Stimulated activated memory B cell treated with anti-CD40 and anti-IgM and Interleukin-4, amounts not matched to agents 10 μg/mL and 1 μg/mL and 100 μg/mL, for 72 hours (primary cell): ENCODE data around the gene FYB2.

Experiments
- ATAC-seq: fragments of 150-1000 bp; cut with Tn5 transposase; 2 replicates; pipeline ENCODE4 v1.10.0; 2021
- H3K27ac Mint-ChIP-seq: one replicate; pipeline ENCODE4 v1.8.0; 2022; ENCODE audit warnings: mild to moderate bottlenecking, mixed read lengths
- H3K27me3 Mint-ChIP-seq: one replicate; pipeline ENCODE4 v1.8.0; 2022; ENCODE audit warnings: mixed read lengths
- H3K36me3 Mint-ChIP-seq: one replicate; pipeline ENCODE4 v1.8.0; 2022; ENCODE audit warnings: mixed read lengths
- H3K4me1 Mint-ChIP-seq: one replicate; pipeline ENCODE4 v1.8.0; 2022; ENCODE audit warnings: mixed read lengths
- H3K4me3 Mint-ChIP-seq: one replicate; pipeline ENCODE4 v1.8.0; 2022; ENCODE audit warnings: mild to moderate bottlenecking, moderate library complexity, mixed read lengths
- H3K9me3 Mint-ChIP-seq: one replicate; pipeline ENCODE4 v1.8.0; 2022; ENCODE audit warnings: mixed read lengths

Gene FYB2

DNA sequence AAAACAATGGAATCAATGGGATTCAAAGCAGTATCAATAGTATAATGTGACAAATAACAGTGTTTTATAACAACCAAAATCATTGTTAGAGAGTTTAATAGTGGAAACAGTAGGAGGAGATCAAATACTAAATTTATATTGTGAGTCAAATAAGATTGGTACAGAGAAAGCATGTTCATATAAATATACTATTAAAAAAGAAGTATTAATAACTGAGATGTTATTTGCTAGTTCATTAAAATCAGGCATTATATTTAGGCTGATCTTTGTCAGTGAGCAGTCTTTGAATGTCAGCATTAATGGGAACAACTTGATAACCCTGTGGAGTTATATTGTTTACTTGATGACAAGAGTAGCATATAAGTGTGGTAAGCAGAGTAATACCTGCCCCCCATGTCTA, 143.4 kb downstream of the FYB2 start:
- Mint-ChIP-seq H3K9me3 (peaks cover 3% of the 10 kb centered on the region), H3K4me3 (no peak overlapping the region), H3K27ac (no peak overlapping the region), H3K4me1 (no peaks in the 10 kb centered on the region), H3K27me3 (no peaks in the 10 kb centered on the region), H3K36me3 (no peaks in the 10 kb centered on the region)
- no peak for ATAC-seq

DNA sequence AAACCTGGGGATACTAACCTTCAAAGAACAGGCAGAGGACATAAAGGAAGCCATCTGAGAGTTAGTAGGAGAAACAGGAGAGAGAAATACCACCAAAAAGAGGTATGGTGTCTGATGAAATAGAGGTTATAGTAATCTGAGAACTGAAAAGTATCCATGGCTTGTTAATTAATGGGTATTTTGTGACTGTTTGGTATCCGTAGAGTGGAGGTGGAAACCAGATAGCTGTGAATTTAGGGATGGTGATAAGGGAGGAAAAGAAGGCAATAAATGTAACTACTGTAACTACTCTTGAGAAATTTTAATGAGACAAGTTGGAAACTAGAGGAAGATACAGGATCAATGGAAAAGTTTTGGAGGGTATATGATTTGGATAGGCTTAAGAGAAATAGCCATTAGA, 146.6 kb downstream of the FYB2 start:
- H3K36me3 Mint-ChIP-seq, result no peaks in the 10 kb centered on the region
- H3K4me3 Mint-ChIP-seq, result no peak overlapping the region
- no peaks in the 10 kb centered on the region for H3K4me1 Mint-ChIP-seq
- no peak for ATAC-seq
- H3K27me3 Mint-ChIP-seq, result no peaks in the 10 kb centered on the region
- H3K9me3 Mint-ChIP-seq, result no peaks in the 10 kb centered on the region
- H3K27ac Mint-ChIP-seq, result no peak overlapping the region

DNA sequence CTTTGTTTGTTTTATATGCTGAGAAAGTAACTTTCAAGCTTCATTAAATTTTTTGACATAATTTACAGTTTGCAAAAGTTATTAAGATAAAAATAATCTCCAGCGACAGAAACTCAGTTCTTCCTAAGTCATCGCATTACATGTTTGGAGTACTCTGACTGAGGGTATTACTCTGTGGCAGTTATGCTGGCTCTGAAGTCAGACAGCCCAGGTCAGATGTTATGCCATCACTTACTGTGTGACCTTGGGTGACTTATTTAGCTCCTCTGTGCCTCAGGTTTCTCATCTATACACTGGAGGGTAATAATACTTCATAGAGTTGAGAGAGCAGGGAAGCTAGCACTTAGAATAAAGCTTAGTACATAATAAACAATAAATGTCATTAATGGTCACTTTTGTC, 147.7 kb downstream of the FYB2 start:
- Mint-ChIP-seq H3K4me1 (no peaks in the 10 kb centered on the region), H3K36me3 (no peaks in the 10 kb centered on the region), H3K27me3 (no peaks in the 10 kb centered on the region), H3K9me3 (no peaks in the 10 kb centered on the region), H3K4me3 (no peak overlapping the region), H3K27ac (no peak overlapping the region)
- ATAC-seq, result no peak

GRCh38 chr1:56671085-56671484, 148.1 kb downstream of the FYB2 start:
- H3K4me3 Mint-ChIP-seq, result no peak overlapping the region
- peaks cover 5% of the 10 kb centered on the region for H3K27me3 Mint-ChIP-seq
- no peak overlapping the region for H3K27ac Mint-ChIP-seq
- ATAC-seq, result no peak
- no peaks in the 10 kb centered on the region for H3K36me3 Mint-ChIP-seq
- no peaks in the 10 kb centered on the region for H3K9me3 Mint-ChIP-seq
- no peaks in the 10 kb centered on the region for H3K4me1 Mint-ChIP-seq

- peaks cover 12% of the 10 kb centered on the region for H3K27me3 Mint-ChIP-seq
- H3K9me3 Mint-ChIP-seq, result no peaks in the 10 kb centered on the region
- no peak for ATAC-seq
- H3K4me1 Mint-ChIP-seq, result no peaks in the 10 kb centered on the region
- H3K4me3 Mint-ChIP-seq, result no peak overlapping the region
- no peaks in the 10 kb centered on the region for H3K36me3 Mint-ChIP-seq
- H3K27ac Mint-ChIP-seq, result no peak overlapping the region
Measured at GRCh38 chr1:56670350-56670749, 148.9 kb downstream of the FYB2 start.
